ENCODE results near the gene SCAI.
"Not testable (repeated sequence)": the region's sequence is repeated elsewhere in the genome, so short reads cannot be mapped to it uniquely, and the experiment has no call there.

Gene SCAI

GRCh38 chr9:125143377-125144090, at the start of gene SCAI:
Gene SCAI, minus strand, starts transcription at chr9:125143528. Its CDS starts 91 bp downstream, at chr9:125143437.
- DNase-seq, result peak; percentile 99

GRCh38 chr9:125190361-125190801, 47.1 kb upstream of the SCAI start:
- DNase-seq, result peak; percentile 19

GRCh38 chr9:125189361-125190289, 46.3 kb upstream of the SCAI start, which contains the start of gene PPP6C:
Gene PPP6C, minus strand, starts transcription at chr9:125189803. Its CDS starts 85 bp downstream, at chr9:125189718.
- DNase-seq, result peak; percentile 97

GRCh38 chr9:125189011-125189360, 45.7 kb upstream of the SCAI start:
- peak; percentile 42 for DNase-seq

GRCh38 chr9:125183561-125183960, 40.2 kb upstream of the SCAI start:
- no peak for DNase-seq

GRCh38 chr9:125183054-125183453, 39.7 kb upstream of the SCAI start:
- DNase-seq, result no peak

GRCh38 chr9:125181756-125182155, 38.4 kb upstream of the SCAI start:
- not testable (repeated sequence) for DNase-seq

- DNase-seq, result no peak
These were observed 37.5 kb upstream of the SCAI start for GRCh38 chr9:125180876-125181275.

GRCh38 chr9:125179776-125180175, 36.4 kb upstream of the SCAI start:
- not testable (repeated sequence) for DNase-seq

- no peak for DNase-seq
These were observed 34.6 kb upstream of the SCAI start for GRCh38 chr9:125177888-125178287.

GRCh38 chr9:125176636-125177035, 33.3 kb upstream of the SCAI start:
- DNase-seq, result no peak

- DNase-seq, result no peak
These were observed 28.9 kb upstream of the SCAI start for GRCh38 chr9:125172031-125172755.

GRCh38 chr9:125169895-125170294, 26.6 kb upstream of the SCAI start:
- DNase-seq, result no peak

- no peak for DNase-seq
These were observed 23.4 kb upstream of the SCAI start for GRCh38 chr9:125166762-125167161.

- DNase-seq, result not testable (repeated sequence)
These were observed 19.6 kb upstream of the SCAI start for GRCh38 chr9:125162891-125163290.

GRCh38 chr9:125161284-125161918, 18.1 kb upstream of the SCAI start:
- no peak for DNase-seq

GRCh38 chr9:125160750-125161149, 17.4 kb upstream of the SCAI start:
- no peak for DNase-seq

- DNase-seq, result no peak
These were observed 13.2 kb upstream of the SCAI start for GRCh38 chr9:125156551-125156950.

- DNase-seq, result no peak
These were observed 10.5 kb upstream of the SCAI start for GRCh38 chr9:125153712-125154367.

GRCh38 chr9:125151730-125152129, 8.4 kb upstream of the SCAI start:
- no peak for DNase-seq

GRCh38 chr9:125150349-125151245, 7.3 kb upstream of the SCAI start:
- DNase-seq, result no peak
